ENCODE data around the gene ELMO1.

GRCh38 chr7:37089972-37090371 lies 358.7 kb downstream of the ELMO1 start:
- TF ChIP-seq POLR2A (IDR thresholded peaks at IDR 0.05; ENCODE audit: low read depth, low read length) (no peak), POLR2AphosphoS5 (IDR thresholded peaks at IDR 0.05; ENCODE audit: low read depth, low read length) (no peak)

Data from GM12892 (cell line).